ENCODE measurements around the gene SLFNL1. TPM values are rescaled to one million over a fixed set of nuclear protein-coding genes. Genes with fewer than 3 reads are reported as not detected.

The SLFNL1 gene
- total and polyA plus RNA-seq, 2 experiments from 2014 or later, result 0.11 to 0.21 TPM

- Histone ChIP-seq H3K27ac (peak overlapping the region; percentile 87), H3K4me1 (ENCODE audit: insufficient read depth) (peaks cover 45% of the 10 kb centered on the region), H3K27me3 (replicated peaks; ENCODE audit: insufficient read depth) (no peaks in the 10 kb centered on the region), H3F3A (ENCODE audit: insufficient read depth) (peaks cover 51% of the 10 kb centered on the region), H3K9me2 (ENCODE audit: insufficient read depth) (no peaks in the 10 kb centered on the region), H3K9ac (peak overlapping the region; percentile 83), H3K9me3 (ENCODE audit: low read depth) (no peaks in the 10 kb centered on the region), H3K36me3 (ENCODE audit: low read depth) (peaks cover 11% of the 10 kb centered on the region), H3K4me2 (ENCODE audit: unreplicated experiment) (peak overlapping the region; percentile 74), H3K4me3 (peak overlapping the region; percentile 84), H4K20me1 (ENCODE audit: insufficient read depth) (no peaks in the 10 kb centered on the region), H2AFZ (peak overlapping the region; percentile 87), H3K79me2 (ENCODE audit: insufficient read depth) (peaks cover 52% of the 10 kb centered on the region)
- in situ Hi-C loops (cut with MboI), result no loop called here
- TF ChIP-seq EZH2phosphoT487 (IDR thresholded peaks at IDR 0.05; ENCODE audit: insufficient read depth, low read depth), result no peak
- no peak for TF ChIP-seq EZH2 (IDR thresholded peaks at IDR 0.05; ENCODE audit: insufficient read depth, poor library complexity, severe bottlenecking)
- DNase-seq, result peak; percentile 46
- 40 to 56% methylated on average over 18 to 24 of the region's 27 CpGs for WGBS, 2 experiments (ENCODE audit: low coverage in 1 of 2, low lambda C conversion rate in 2 of 2, missing lambda C conversion rate in 2 of 2)
These were observed 40.9 kb downstream of the SLFNL1 start for GRCh38 chr1:40980453-40981121.

- TF ChIP-seq EZH2 (IDR thresholded peaks at IDR 0.05; ENCODE audit: insufficient read depth, poor library complexity, severe bottlenecking) (no peak), EZH2phosphoT487 (IDR thresholded peaks at IDR 0.05; ENCODE audit: insufficient read depth, low read depth) (no peak)
- H3K4me2 ChIP-seq (ENCODE audit: unreplicated experiment), result peak overlapping the region; percentile 74
- no peaks in the 10 kb centered on the region for H4K20me1 ChIP-seq (ENCODE audit: insufficient read depth)
- no peaks in the 10 kb centered on the region for H3K27me3 ChIP-seq (replicated peaks; ENCODE audit: insufficient read depth)
- H3K9ac ChIP-seq, result peak overlapping the region; percentile 83
- H3F3A ChIP-seq (ENCODE audit: insufficient read depth), result peaks cover 50% of the 10 kb centered on the region
- peaks cover 45% of the 10 kb centered on the region for H3K4me1 ChIP-seq (ENCODE audit: insufficient read depth)
- no peaks in the 10 kb centered on the region for H3K9me2 ChIP-seq (ENCODE audit: insufficient read depth)
- H3K9me3 ChIP-seq (ENCODE audit: low read depth), result no peaks in the 10 kb centered on the region
- in situ Hi-C loops (cut with MboI), result no loop called here
- peaks cover 6% of the 10 kb centered on the region for H3K36me3 ChIP-seq (ENCODE audit: low read depth)
- DNase-seq, result no peak
- H3K79me2 ChIP-seq (ENCODE audit: insufficient read depth), result peaks cover 46% of the 10 kb centered on the region
- 1 to 2% methylated on average over 22 to 42 of the region's 50 CpGs for WGBS, 2 experiments (ENCODE audit: low coverage in 1 of 2, low lambda C conversion rate in 2 of 2, missing lambda C conversion rate in 2 of 2)
- H3K4me3 ChIP-seq, result peak overlapping the region; percentile 84
- H2AFZ ChIP-seq, result peak overlapping the region; percentile 87
- H3K27ac ChIP-seq, result peak overlapping the region; percentile 87
These were observed 41.5 kb downstream of the SLFNL1 start for GRCh38 chr1:40980068-40980452.

- H3K4me3 ChIP-seq, result peak within 1 kb of the TSS; percentile 84
- peak within 1 kb of the TSS; percentile 87 for H2AFZ ChIP-seq
- H3K9me3 ChIP-seq (ENCODE audit: low read depth), result no peaks in the 10 kb centered on the region
- peak within 1 kb of the TSS; percentile 83 for H3K9ac ChIP-seq
- no peaks in the 10 kb centered on the region for H3K9me2 ChIP-seq (ENCODE audit: insufficient read depth)
- in situ Hi-C loops (cut with MboI), result no loop called here
- no peaks in the 10 kb centered on the region for H3K27me3 ChIP-seq (replicated peaks; ENCODE audit: insufficient read depth)
- H3K36me3 ChIP-seq (ENCODE audit: low read depth), result 0 out of 2 replicates have a peak, but pooled peaks cover under 1% of the 10 kb centered on the region
- WGBS, 2 experiments (ENCODE audit: low coverage in 1 of 2, low lambda C conversion rate in 2 of 2, missing lambda C conversion rate in 2 of 2), result 1 to 2% methylated on average over 50 to 67 of the region's 96 CpGs
- peaks cover 44% of the 10 kb centered on the region for H3F3A ChIP-seq (ENCODE audit: insufficient read depth)
- peak within 1 kb of the TSS; percentile 74 for H3K4me2 ChIP-seq (ENCODE audit: unreplicated experiment)
- TF ChIP-seq EZH2 (IDR thresholded peaks at IDR 0.05; ENCODE audit: insufficient read depth, poor library complexity, severe bottlenecking) (no peak), EZH2phosphoT487 (IDR thresholded peaks at IDR 0.05; ENCODE audit: insufficient read depth, low read depth) (no peak)
- peaks cover 41% of the 10 kb centered on the region for H3K4me1 ChIP-seq (ENCODE audit: insufficient read depth)
- H3K79me2 ChIP-seq (ENCODE audit: insufficient read depth), result peaks cover 40% of the 10 kb centered on the region
- H4K20me1 ChIP-seq (ENCODE audit: insufficient read depth), result no peaks in the 10 kb centered on the region
- DNase-seq, result peak; percentile 97
- peak within 1 kb of the TSS; percentile 87 for H3K27ac ChIP-seq
These were observed 42.1 kb downstream of the SLFNL1 start, which contains the start of gene CTPS1 for GRCh38 chr1:40979241-40980067. Gene CTPS1 (plus strand): TSS chr1:40979696. CDS start chr1:40983291, 3,595 bp downstream.

DNA sequence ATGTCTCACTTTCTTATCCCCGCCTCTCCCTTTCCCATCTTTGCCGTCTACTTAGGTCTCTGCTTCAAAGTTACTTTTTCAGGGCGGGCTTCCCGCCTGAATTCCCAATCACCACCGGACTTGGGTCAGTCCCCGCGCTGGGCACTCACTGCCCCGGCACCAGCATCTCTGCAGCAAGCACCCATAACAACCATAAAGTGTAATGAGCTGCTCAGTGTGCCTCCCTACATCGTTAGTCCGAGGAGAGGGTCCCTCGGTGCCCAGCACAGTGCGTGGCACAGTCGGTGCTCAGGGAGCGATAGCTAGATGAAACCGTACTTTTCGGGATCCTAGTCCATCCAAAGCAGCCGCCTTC is 42.7 kb downstream of the SLFNL1 start:
- peak overlapping the region; percentile 87 for H2AFZ ChIP-seq
- no peaks in the 10 kb centered on the region for H3K36me3 ChIP-seq (ENCODE audit: low read depth)
- H3K27ac ChIP-seq, result peak overlapping the region; percentile 87
- in situ Hi-C loops (cut with MboI), result no loop called here
- H3F3A ChIP-seq (ENCODE audit: insufficient read depth), result peaks cover 38% of the 10 kb centered on the region
- H3K9ac ChIP-seq, result peak overlapping the region; percentile 83
- H3K4me2 ChIP-seq (ENCODE audit: unreplicated experiment), result peak overlapping the region; percentile 58
- 46 to 49% methylated on average over 17 of the region's 17 CpGs for WGBS, 2 experiments (ENCODE audit: low coverage in 1 of 2, low lambda C conversion rate in 2 of 2, missing lambda C conversion rate in 2 of 2)
- no peaks in the 10 kb centered on the region for H4K20me1 ChIP-seq (ENCODE audit: insufficient read depth)
- peaks cover 38% of the 10 kb centered on the region for H3K79me2 ChIP-seq (ENCODE audit: insufficient read depth)
- no peak for DNase-seq
- no peaks in the 10 kb centered on the region for H3K9me2 ChIP-seq (ENCODE audit: insufficient read depth)
- TF ChIP-seq EZH2 (IDR thresholded peaks at IDR 0.05; ENCODE audit: insufficient read depth, poor library complexity, severe bottlenecking) (no peak), EZH2phosphoT487 (IDR thresholded peaks at IDR 0.05; ENCODE audit: insufficient read depth, low read depth) (no peak)
- no peaks in the 10 kb centered on the region for H3K27me3 ChIP-seq (replicated peaks; ENCODE audit: insufficient read depth)
- peak overlapping the region; percentile 84 for H3K4me3 ChIP-seq
- H3K9me3 ChIP-seq (ENCODE audit: low read depth), result no peaks in the 10 kb centered on the region
- H3K4me1 ChIP-seq (ENCODE audit: insufficient read depth), result peaks cover 35% of the 10 kb centered on the region
